ENCODE measurements around the gene OST4. TPM values are rescaled to one million over a fixed set of nuclear protein-coding genes. Genes with fewer than 3 reads are reported as not detected.

The OST4 gene
- polyA plus RNA-seq, 2 of the 4 experiments (the other 2 are of a cell fraction) = 392 to 880 TPM

DNA sequence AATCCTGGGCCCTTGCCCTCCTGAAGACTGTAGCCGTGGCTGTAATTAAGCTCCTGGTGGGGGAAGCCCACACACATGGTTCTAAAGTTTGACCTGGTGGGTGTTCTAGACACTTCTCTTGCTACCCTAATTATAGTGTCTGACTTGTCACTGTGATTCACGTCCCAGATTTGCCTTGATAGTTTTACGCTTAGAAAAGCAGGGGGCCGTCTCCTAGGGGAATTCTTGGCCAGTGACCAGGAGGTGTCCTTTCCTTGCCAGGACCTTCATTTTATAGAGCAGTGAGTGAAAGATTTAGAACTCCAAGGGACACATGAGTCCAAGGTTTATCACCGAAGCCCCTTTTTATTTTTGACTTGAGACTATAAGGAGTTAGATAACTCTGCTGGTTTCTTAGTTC lies 29.7 kb downstream of the OST4 start:
- CTCF ChIA-PET = interaction anchor here (1.2 to 4.8 kb wide), 5 partner anchors 8 to 196 kb away, joined by 3 to 27 read pairs (median 10); no protein-coding TSS in a partner anchor
- no peak overlapping the region for H3K4me3 ChIP-seq
- ATAC-seq (no peak), DNase-seq (ENCODE audit: low read depth in 1 of 2, low spot score in 1 of 2) (no peak), FAIRE-seq (no peak)
- no peak overlapping the region for H3K4me2 ChIP-seq
- H3K27ac ChIP-seq = no peak overlapping the region
- TF ChIP-seq ZSCAN20 (CRISPR knock-in tag; IDR thresholded peaks at IDR 0.05) = no peak
- no peak for TF ChIP-seq SREBF2 (IDR thresholded peaks at IDR 0.05)
- TF ChIP-seq HOXB13 (CRISPR knock-in tag; IDR thresholded peaks at IDR 0.05; ENCODE audit: low read depth) = no peak
- no peak for TF ChIP-seq HDAC2 (IDR thresholded peaks at IDR 0.05)
- TF ChIP-seq, protein P1, sequence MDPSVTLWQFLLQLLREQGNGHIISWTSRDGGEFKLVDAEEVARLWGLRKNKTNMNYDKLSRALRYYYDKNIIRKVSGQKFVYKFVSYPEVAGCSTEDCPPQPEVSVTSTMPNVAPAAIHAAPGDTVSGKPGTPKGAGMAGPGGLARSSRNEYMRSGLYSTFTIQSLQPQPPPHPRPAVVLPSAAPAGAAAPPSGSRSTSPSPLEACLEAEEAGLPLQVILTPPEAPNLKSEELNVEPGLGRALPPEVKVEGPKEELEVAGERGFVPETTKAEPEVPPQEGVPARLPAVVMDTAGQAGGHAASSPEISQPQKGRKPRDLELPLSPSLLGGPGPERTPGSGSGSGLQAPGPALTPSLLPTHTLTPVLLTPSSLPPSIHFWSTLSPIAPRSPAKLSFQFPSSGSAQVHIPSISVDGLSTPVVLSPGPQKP (IDR thresholded peaks at IDR 0.05; ENCODE audit: low read depth, low read length) = no peak
- TF ChIP-seq BHLHE40 (IDR thresholded peaks at IDR 0.05; ENCODE audit: low read depth, low read length) = no peak
- TF ChIP-seq, protein P2, sequence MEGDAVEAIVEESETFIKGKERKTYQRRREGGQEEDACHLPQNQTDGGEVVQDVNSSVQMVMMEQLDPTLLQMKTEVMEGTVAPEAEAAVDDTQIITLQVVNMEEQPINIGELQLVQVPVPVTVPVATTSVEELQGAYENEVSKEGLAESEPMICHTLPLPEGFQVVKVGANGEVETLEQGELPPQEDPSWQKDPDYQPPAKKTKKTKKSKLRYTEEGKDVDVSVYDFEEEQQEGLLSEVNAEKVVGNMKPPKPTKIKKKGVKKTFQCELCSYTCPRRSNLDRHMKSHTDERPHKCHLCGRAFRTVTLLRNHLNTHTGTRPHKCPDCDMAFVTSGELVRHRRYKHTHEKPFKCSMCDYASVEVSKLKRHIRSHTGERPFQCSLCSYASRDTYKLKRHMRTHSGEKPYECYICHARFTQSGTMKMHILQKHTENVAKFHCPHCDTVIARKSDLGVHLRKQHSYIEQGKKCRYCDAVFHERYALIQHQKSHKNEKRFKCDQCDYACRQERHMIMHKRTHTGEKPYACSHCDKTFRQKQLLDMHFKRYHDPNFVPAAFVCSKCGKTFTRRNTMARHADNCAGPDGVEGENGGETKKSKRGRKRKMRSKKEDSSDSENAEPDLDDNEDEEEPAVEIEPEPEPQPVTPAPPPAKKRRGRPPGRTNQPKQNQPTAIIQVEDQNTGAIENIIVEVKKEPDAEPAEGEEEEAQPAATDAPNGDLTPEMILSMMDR (IDR thresholded peaks at IDR 0.05) = no peak
- TF ChIP-seq ZC3H11A (IDR thresholded peaks at IDR 0.05) = no peak
- no peak for TF ChIP-seq POLR2AphosphoS2 (conservative IDR thresholded peaks at IDR 0.05; ENCODE audit: low read length)
- no peak for TF ChIP-seq TFCP2L1 (CRISPR knock-in tag; IDR thresholded peaks at IDR 0.05)
- no peak for TF ChIP-seq JUNB (IDR thresholded peaks at IDR 0.05)
- no peak for TF ChIP-seq RFX5 (IDR thresholded peaks at IDR 0.05)
- TF ChIP-seq CEBPB (IDR thresholded peaks at IDR 0.05) = no peak
- TF ChIP-seq, protein P3, sequence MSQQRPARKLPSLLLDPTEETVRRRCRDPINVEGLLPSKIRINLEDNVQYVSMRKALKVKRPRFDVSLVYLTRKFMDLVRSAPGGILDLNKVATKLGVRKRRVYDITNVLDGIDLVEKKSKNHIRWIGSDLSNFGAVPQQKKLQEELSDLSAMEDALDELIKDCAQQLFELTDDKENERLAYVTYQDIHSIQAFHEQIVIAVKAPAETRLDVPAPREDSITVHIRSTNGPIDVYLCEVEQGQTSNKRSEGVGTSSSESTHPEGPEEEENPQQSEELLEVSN (IDR thresholded peaks at IDR 0.05; ENCODE audit: borderline replicate concordance, low read depth) = no peak
- TF ChIP-seq MYC (IDR thresholded peaks at IDR 0.05; ENCODE audit: borderline replicate concordance, low read length) = no peak
- TF ChIP-seq MAFK (IDR thresholded peaks at IDR 0.05; ENCODE audit: partially characterized antibody) = no peak
- no peak for TF ChIP-seq RCOR1 (IDR thresholded peaks at IDR 0.05; ENCODE audit: low read depth, low read length)
- TF ChIP-seq, protein P4, sequence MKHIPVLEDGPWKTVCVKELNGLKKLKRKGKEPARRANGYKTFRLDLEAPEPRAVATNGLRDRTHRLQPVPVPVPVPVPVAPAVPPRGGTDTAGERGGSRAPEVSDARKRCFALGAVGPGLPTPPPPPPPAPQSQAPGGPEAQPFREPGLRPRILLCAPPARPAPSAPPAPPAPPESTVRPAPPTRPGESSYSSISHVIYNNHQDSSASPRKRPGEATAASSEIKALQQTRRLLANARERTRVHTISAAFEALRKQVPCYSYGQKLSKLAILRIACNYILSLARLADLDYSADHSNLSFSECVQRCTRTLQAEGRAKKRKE (CRISPR knock-in tag; IDR thresholded peaks at IDR 0.05; ENCODE audit: low read depth) = no peak
- TF ChIP-seq, protein P5, sequence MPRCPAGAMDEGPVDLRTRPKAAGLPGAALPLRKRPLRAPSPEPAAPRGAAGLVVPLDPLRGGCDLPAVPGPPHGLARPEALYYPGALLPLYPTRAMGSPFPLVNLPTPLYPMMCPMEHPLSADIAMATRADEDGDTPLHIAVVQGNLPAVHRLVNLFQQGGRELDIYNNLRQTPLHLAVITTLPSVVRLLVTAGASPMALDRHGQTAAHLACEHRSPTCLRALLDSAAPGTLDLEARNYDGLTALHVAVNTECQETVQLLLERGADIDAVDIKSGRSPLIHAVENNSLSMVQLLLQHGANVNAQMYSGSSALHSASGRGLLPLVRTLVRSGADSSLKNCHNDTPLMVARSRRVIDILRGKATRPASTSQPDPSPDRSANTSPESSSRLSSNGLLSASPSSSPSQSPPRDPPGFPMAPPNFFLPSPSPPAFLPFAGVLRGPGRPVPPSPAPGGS (IDR thresholded peaks at IDR 0.05) = no peak
- H3K4me1 ChIP-seq = no peaks in the 10 kb centered on the region
- H3K9me3 ChIP-seq = no peaks in the 10 kb centered on the region
- 91% methylated on average over 5 of the region's 5 CpGs for WGBS (ENCODE audit: missing lambda C conversion rate)
- POLR2A ChIA-PET = interaction anchor here (1.2 kb wide), 1 partner anchor 9 kb away, joined by 6 read pairs; no protein-coding TSS in a partner anchor

DNA sequence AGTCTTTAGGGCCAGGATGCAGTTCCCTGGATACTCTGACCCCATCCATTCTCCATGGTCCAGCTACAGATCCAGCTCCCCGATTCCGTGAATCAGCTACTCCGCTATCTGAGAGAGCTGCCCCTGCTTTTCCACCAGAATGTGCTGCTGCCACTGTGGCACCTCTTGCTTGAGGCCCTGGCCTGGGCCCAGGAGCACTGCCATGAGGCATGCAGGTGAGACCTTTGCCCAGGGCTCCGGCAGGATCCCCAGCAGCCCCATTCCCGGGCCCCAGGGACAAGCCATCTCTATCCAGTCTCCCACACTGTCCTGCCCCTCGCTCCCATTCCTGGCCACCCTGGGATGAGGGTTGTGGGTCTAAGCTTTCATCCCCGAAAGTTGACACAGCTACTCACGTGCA lies 31.2 kb downstream of the OST4 start:
- DNase-seq (ENCODE audit: low read depth in 1 of 2, low spot score in 1 of 2) (no peak), FAIRE-seq (no peak), ATAC-seq (no peak)
- CTCF ChIA-PET = interaction anchor here (1.1 to 4.8 kb wide), 7 partner anchors 10 to 239 kb away, joined by 3 to 27 read pairs (median 11); no protein-coding TSS in a partner anchor
- Histone ChIP-seq H3K27ac (no peak overlapping the region), H3K4me1 (no peaks in the 10 kb centered on the region), H3K4me3 (no peak overlapping the region), H3K9me3 (no peaks in the 10 kb centered on the region), H3K4me2 (no peak overlapping the region)
- TF ChIP-seq, protein P3 (IDR thresholded peaks at IDR 0.05; ENCODE audit: borderline replicate concordance, low read depth) = no peak
- TF ChIP-seq EHF (CRISPR knock-in tag; IDR thresholded peaks at IDR 0.05) = no peak
- TF ChIP-seq HOXB13 (CRISPR knock-in tag; IDR thresholded peaks at IDR 0.05; ENCODE audit: low read depth) = no peak
- TF ChIP-seq MAZ (IDR thresholded peaks at IDR 0.05; ENCODE audit: borderline replicate concordance, low read depth, low read length) = no peak
- no peak for TF ChIP-seq RAD21 (conservative IDR thresholded peaks at IDR 0.05 in 1 of 2, IDR thresholded peaks at IDR 0.05 in 1 of 2)
- no peak for TF ChIP-seq CHD2 (IDR thresholded peaks at IDR 0.05; ENCODE audit: low read length, partially characterized antibody)
- POLR2A ChIA-PET = no interaction called here
- 95% methylated on average over 8 of the region's 8 CpGs for WGBS (ENCODE audit: missing lambda C conversion rate)

All from A549 (cell line).